HL-60 (cell line): ENCODE measurements around the gene BABAM2.

Experiments
- CTCF ChIP-seq: IDR thresholded peaks from one replicate; pipeline ENCODE4 v1.5.1; 2011; ENCODE audit warnings: low read length, control low read depth, inconsistent platforms; ENCODE audit not compliant: insufficient read depth
- GABPA ChIP-seq: IDR thresholded peaks from 2 replicates; pipeline ENCODE4 v1.6.1; 2012; ENCODE audit warnings: low read depth
- POLR2AphosphoS5 ChIP-seq: IDR thresholded peaks from 2 replicates; pipeline ENCODE4 v1.6.1; 2012; ENCODE audit warnings: low read depth
- SPI1 ChIP-seq: IDR thresholded peaks from 2 replicates; pipeline ENCODE4 v1.6.1; 2012; ENCODE audit warnings: low read depth, mild to moderate bottlenecking, borderline replicate concordance

- TF ChIP-seq GABPA, result no peak
- no peak for TF ChIP-seq POLR2AphosphoS5
- TF ChIP-seq CTCF, result no peak
- no peak for TF ChIP-seq SPI1
These were observed 164.4 kb downstream of the BABAM2 start for GRCh38 chr2:28054916-28055315.
